Panc1 (cell line): Measurements from ENCODE around the gene CROCC2. TPM values are rescaled to one million over a fixed set of nuclear protein-coding genes. Genes with fewer than 3 reads are reported as not detected.

Experiments used
- ATAC-seq: fragments of 200-7000 bp; cut with Tn5 transposase; 2 replicates; pipeline ENCODE4 v1.9.1; 2020; ENCODE audit warnings: mild to moderate bottlenecking, moderate library complexity
- BruUV-seq: library from RNA; stranded (reverse); fragments of 400-500 nt; replicated peaks from 2 replicates; lab custom pipeline; 2021; lab: Mats Ljungman, UMichigan
- CTCF ChIA-PET: fragments of 300-600 bp; sonication (Branson Sonifier 250); formaldehyde crosslinking; loops from one replicate; lab custom pipeline; 2022; ENCODE audit warnings: antibody characterized with exemption; lab: Charles Lee
- POLR2A ChIA-PET: fragments of 300-600 bp; sonication (Branson Sonifier 250); formaldehyde crosslinking; loops from one replicate; lab custom pipeline; 2022; ENCODE audit warnings: antibody characterized with exemption; lab: Charles Lee
- DNase-seq: peaks from one replicate; pipeline ENCODE4 v3.0.0-alpha.2; 2010; ENCODE audit warnings: low read depth, low spot score
- H3K27ac ChIP-seq: 2 replicates; pipeline ENCODE4 v1.5.1; 2011; ENCODE audit warnings: mild to moderate bottlenecking, low read length, inconsistent platforms
- H3K27me3 ChIP-seq: fragments of 200-500 bp; sonication (Bioruptor generic); 2 replicates; pipeline ENCODE4 v1.6.0; 2014; ENCODE audit warnings: low read length, inconsistent platforms; ENCODE audit not compliant: control insufficient read depth, insufficient read depth
- H3K36me3 ChIP-seq: fragments of 200-500 bp; sonication (Bioruptor generic); 2 replicates; pipeline ENCODE4 v1.5.1; 2014; ENCODE audit warnings: inconsistent platforms, mild to moderate bottlenecking, low read length, moderate library complexity; ENCODE audit not compliant: control insufficient read depth, insufficient read depth
- H3K4me1 ChIP-seq: 2 replicates; pipeline ENCODE4 v1.5.1; 2011; ENCODE audit warnings: inconsistent platforms, mild to moderate bottlenecking, low read length, moderate library complexity; ENCODE audit not compliant: control insufficient read depth, insufficient read depth
- H3K4me3 ChIP-seq, 2 experiments: 2 replicates each; pipeline ENCODE4 v1.5.1; 2011 to 2012; ENCODE audit warnings: low read depth in 2 of 2, low read length in 2 of 2, mild to moderate bottlenecking in 2 of 2, inconsistent platforms in 1 of 2, moderate library complexity in 1 of 2
- H3K9me3 ChIP-seq: fragments of 200-500 bp; sonication (Bioruptor generic); 2 replicates; pipeline ENCODE4 v1.5.1; 2014; ENCODE audit warnings: low read depth, mild to moderate bottlenecking, inconsistent platforms, low read length, moderate library complexity; ENCODE audit not compliant: control insufficient read depth, insufficient read depth
- POLR2AphosphoS5 ChIP-seq: IDR thresholded peaks from 2 replicates; pipeline ENCODE4 v1.6.1; 2012; ENCODE audit warnings: mild to moderate bottlenecking, low read depth, low read length, moderate library complexity
- SIN3A ChIP-seq: IDR thresholded peaks from 2 replicates; pipeline ENCODE4 v1.6.1; 2012; ENCODE audit warnings: low read depth, mild to moderate bottlenecking, low read length, moderate library complexity, borderline replicate concordance; ENCODE audit not compliant: insufficient read depth
- TCF7L2 ChIP-seq: IDR thresholded peaks from 2 replicates; pipeline ENCODE4 v1.6.1; 2011; ENCODE audit warnings: mild to moderate bottlenecking, low read depth, low read length, inconsistent platforms
- in situ Hi-C: cut with HindIII; loops from 2 replicates; pipeline ENCODE4 v1.10.0; 2016; ENCODE audit warnings: low sequenced_read_pairs, low pct_unique_long_range_greater_than_20kb
- intact Hi-C: fragments of 100-400 bp; cut with micrococcal nuclease; formaldehyde crosslinking; loops from one replicate; pipeline ENCODE4 v1.10.0; 2022; ENCODE audit not compliant: unreplicated experiment
- total RNA-seq: library from RNA; stranded (reverse); gene quantifications from one replicate; pipeline ENCODE4 v1.2.1, GENCODE V29; 2021; ENCODE audit not compliant: unreplicated experiment
- TF ChIP-seq, protein P1 (sequence below), 2 experiments: IDR thresholded peaks; 2 replicates each; pipeline ENCODE4 v1.6.1; 2011 to 2012; ENCODE audit warnings: low read depth in 2 of 2, control low read depth in 1 of 2, low read length in 1 of 2, mild to moderate bottlenecking in 1 of 2, moderate library complexity in 1 of 2; ENCODE audit not compliant: insufficient read depth in 1 of 2
- TF ChIP-seq, protein P2 (sequence below): fragments of 450-650 bp; IDR thresholded peaks from 2 replicates; pipeline ENCODE4 v1.5.1; 2017; ENCODE audit warnings: mild to moderate bottlenecking

The CROCC2 gene
- total RNA-seq, 1 experiment from 2014 or later: 0.23 TPM

- no peak overlapping the region for H3K4me3 ChIP-seq
- H3K4me1 ChIP-seq: no peaks in the 10 kb centered on the region
- DNase-seq: no peak
- BruUV-seq: no TSS peak
- POLR2A ChIA-PET: no interaction called here
- no peaks in the 10 kb centered on the region for H3K9me3 ChIP-seq
- intact Hi-C loops (no loop called here), in situ Hi-C loops (no loop called here)
- CTCF ChIA-PET: no interaction called here
- no peaks in the 10 kb centered on the region for H3K36me3 ChIP-seq
- no peak for ATAC-seq
- H3K27me3 ChIP-seq: no peaks in the 10 kb centered on the region
- H3K27ac ChIP-seq: no peak overlapping the region
- TF ChIP-seq, protein P1, sequence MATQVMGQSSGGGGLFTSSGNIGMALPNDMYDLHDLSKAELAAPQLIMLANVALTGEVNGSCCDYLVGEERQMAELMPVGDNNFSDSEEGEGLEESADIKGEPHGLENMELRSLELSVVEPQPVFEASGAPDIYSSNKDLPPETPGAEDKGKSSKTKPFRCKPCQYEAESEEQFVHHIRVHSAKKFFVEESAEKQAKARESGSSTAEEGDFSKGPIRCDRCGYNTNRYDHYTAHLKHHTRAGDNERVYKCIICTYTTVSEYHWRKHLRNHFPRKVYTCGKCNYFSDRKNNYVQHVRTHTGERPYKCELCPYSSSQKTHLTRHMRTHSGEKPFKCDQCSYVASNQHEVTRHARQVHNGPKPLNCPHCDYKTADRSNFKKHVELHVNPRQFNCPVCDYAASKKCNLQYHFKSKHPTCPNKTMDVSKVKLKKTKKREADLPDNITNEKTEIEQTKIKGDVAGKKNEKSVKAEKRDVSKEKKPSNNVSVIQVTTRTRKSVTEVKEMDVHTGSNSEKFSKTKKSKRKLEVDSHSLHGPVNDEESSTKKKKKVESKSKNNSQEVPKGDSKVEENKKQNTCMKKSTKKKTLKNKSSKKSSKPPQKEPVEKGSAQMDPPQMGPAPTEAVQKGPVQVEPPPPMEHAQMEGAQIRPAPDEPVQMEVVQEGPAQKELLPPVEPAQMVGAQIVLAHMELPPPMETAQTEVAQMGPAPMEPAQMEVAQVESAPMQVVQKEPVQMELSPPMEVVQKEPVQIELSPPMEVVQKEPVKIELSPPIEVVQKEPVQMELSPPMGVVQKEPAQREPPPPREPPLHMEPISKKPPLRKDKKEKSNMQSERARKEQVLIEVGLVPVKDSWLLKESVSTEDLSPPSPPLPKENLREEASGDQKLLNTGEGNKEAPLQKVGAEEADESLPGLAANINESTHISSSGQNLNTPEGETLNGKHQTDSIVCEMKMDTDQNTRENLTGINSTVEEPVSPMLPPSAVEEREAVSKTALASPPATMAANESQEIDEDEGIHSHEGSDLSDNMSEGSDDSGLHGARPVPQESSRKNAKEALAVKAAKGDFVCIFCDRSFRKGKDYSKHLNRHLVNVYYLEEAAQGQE (IDR thresholded peaks at IDR 0.05; ENCODE audit: insufficient read depth in 1 of 2, low read depth in 2 of 2, low read length in 1 of 2): no peak
- no peak for TF ChIP-seq TCF7L2
- TF ChIP-seq, protein P2, sequence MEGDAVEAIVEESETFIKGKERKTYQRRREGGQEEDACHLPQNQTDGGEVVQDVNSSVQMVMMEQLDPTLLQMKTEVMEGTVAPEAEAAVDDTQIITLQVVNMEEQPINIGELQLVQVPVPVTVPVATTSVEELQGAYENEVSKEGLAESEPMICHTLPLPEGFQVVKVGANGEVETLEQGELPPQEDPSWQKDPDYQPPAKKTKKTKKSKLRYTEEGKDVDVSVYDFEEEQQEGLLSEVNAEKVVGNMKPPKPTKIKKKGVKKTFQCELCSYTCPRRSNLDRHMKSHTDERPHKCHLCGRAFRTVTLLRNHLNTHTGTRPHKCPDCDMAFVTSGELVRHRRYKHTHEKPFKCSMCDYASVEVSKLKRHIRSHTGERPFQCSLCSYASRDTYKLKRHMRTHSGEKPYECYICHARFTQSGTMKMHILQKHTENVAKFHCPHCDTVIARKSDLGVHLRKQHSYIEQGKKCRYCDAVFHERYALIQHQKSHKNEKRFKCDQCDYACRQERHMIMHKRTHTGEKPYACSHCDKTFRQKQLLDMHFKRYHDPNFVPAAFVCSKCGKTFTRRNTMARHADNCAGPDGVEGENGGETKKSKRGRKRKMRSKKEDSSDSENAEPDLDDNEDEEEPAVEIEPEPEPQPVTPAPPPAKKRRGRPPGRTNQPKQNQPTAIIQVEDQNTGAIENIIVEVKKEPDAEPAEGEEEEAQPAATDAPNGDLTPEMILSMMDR: no peak
- no peak for TF ChIP-seq POLR2AphosphoS5
- TF ChIP-seq SIN3A: no peak
Measured at GRCh38 chr2:240902615-240903041, 3.5 kb upstream of the CROCC2 start.

GRCh38 chr2:240903191-240904060 is 2.7 kb upstream of the CROCC2 start:
- ATAC-seq (no peak), DNase-seq (no peak)
- no peak overlapping the region for H3K27ac ChIP-seq
- BruUV-seq: no TSS peak
- no peaks in the 10 kb centered on the region for H3K36me3 ChIP-seq
- POLR2A ChIA-PET: no interaction called here
- CTCF ChIA-PET: no interaction called here
- intact Hi-C loops: no loop called here
- no peaks in the 10 kb centered on the region for H3K27me3 ChIP-seq
- H3K4me3 ChIP-seq: no peak overlapping the region
- no peak for TF ChIP-seq POLR2AphosphoS5
- TF ChIP-seq, protein P1 (IDR thresholded peaks at IDR 0.05; ENCODE audit: insufficient read depth in 1 of 2, low read depth in 2 of 2, low read length in 1 of 2): no peak
- TF ChIP-seq, protein P2: no peak
- TF ChIP-seq TCF7L2: no peak
- TF ChIP-seq SIN3A: no peak
- in situ Hi-C loops: no loop called here
- no peaks in the 10 kb centered on the region for H3K4me1 ChIP-seq
- no peaks in the 10 kb centered on the region for H3K9me3 ChIP-seq
